MCF 10A (cell line): ENCODE measurements around the gene GPNMB. TPM values are rescaled to one million over a fixed set of nuclear protein-coding genes. Genes with fewer than 3 reads are reported as not detected.
A peak's percentile ranks its signal among the peaks of the same experiment; 100 is the strongest.

ENCODE experiments used
- BruUV-seq: library from RNA; stranded (reverse); fragments of 400-500 nt; replicated peaks from 2 replicates; lab custom pipeline; 2021; lab: Mats Ljungman, UMichigan
- CTCF ChIA-PET: fragments of 300-600 bp; sonication (Branson Sonifier 250); formaldehyde crosslinking; extraction: SDS; loops from one replicate; lab custom pipeline; 2021; ENCODE audit warnings: antibody characterized with exemption, inconsistent platforms; lab: Yijun Ruan, JAX
- POLR2A ChIA-PET: fragments of 300-600, 350-650 bp; sonication (Branson Sonifier 250); formaldehyde crosslinking; extraction: SDS; loops from one replicate; lab custom pipeline; 2020; ENCODE audit warnings: antibody characterized with exemption, inconsistent platforms; lab: Yijun Ruan, JAX
- DNase-seq: peaks from one replicate; pipeline ENCODE4 v3.0.0-alpha.2; 2018; ENCODE audit not compliant: unreplicated experiment
- H3K27ac Mint-ChIP-seq: one replicate; pipeline ENCODE4 v1.8.0; 2022; ENCODE audit warnings: mild to moderate bottlenecking, low read depth, mixed read lengths; ENCODE audit not compliant: unreplicated experiment
- H3K27me3 Mint-ChIP-seq: one replicate; pipeline ENCODE4 v1.8.0; 2022; ENCODE audit warnings: mixed read lengths; ENCODE audit not compliant: insufficient read depth, unreplicated experiment
- H3K36me3 Mint-ChIP-seq: one replicate; pipeline ENCODE4 v1.8.0; 2022; ENCODE audit warnings: mild to moderate bottlenecking, moderate library complexity, mixed read lengths; ENCODE audit not compliant: insufficient read depth, unreplicated experiment
- H3K4me1 Mint-ChIP-seq: one replicate; pipeline ENCODE4 v1.8.0; 2022; ENCODE audit warnings: mixed read lengths; ENCODE audit not compliant: insufficient read depth, unreplicated experiment
- H3K4me3 Mint-ChIP-seq: one replicate; pipeline ENCODE4 v1.8.0; 2022; ENCODE audit warnings: mild to moderate bottlenecking, moderate library complexity, mixed read lengths; ENCODE audit not compliant: unreplicated experiment
- H3K9me3 Mint-ChIP-seq: one replicate; pipeline ENCODE4 v1.8.0; 2022; ENCODE audit warnings: mixed read lengths; ENCODE audit not compliant: unreplicated experiment
- intact Hi-C: fragments of 100-400 bp; cut with micrococcal nuclease; formaldehyde crosslinking; loops from 2 replicates; pipeline ENCODE4 v1.14.1; 2022
- total RNA-seq: library from RNA; stranded (reverse); gene quantifications from 2 replicates; pipeline ENCODE4 v1.2.3, GENCODE V29; 2022
- TF ChIP-seq, protein P1 (sequence below): fragments of 200-600 bp; IDR thresholded peaks from one replicate; pipeline ENCODE4 v1.8.0; 2022; ENCODE audit warnings: antibody characterized with exemption, mild to moderate bottlenecking; ENCODE audit not compliant: unreplicated experiment

Gene GPNMB
- total RNA-seq, 1 experiment from 2014 or later = 1.1 TPM

DNA sequence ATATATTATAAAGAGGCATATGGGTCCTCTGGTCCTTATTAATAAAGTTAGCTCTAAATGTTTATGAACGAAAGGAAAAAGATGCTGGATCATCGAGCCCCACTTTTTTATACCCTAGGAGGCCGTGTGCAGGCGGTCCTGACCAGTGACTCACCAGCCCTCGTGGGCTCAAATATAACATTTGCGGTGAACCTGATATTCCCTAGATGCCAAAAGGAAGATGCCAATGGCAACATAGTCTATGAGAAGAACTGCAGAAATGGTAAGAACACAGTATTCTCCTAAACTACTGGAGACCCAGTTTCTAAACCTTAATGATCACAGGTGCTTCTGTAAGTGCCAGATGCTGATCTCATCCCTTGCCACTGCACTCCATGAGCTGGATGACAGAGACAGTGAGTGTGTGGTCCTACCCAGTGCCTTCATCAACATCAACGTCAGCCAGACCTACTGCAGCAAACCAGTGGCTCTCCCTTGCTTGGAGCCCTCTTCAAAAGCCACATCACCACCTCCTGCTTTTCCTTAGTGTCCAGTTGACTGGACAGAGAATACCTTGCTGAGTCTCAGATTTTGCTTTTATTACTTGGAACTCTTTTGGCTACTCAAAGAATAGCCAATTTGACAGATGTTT lies 7.6 kb downstream of the GPNMB start:
- CTCF ChIA-PET = interaction anchor here (0.9 to 1.8 kb wide), 5 partner anchors 9 to 71 kb away, joined by 4 to 10 read pairs (median 6); no protein-coding TSS in a partner anchor
- Mint-ChIP-seq H3K9me3 (peaks cover 10% of the 10 kb centered on the region), H3K27me3 (no peaks in the 10 kb centered on the region), H3K27ac (no peak overlapping the region), H3K4me1 (no peaks in the 10 kb centered on the region), H3K4me3 (no peak overlapping the region), H3K36me3 (no peaks in the 10 kb centered on the region)
- TF ChIP-seq, protein P1, sequence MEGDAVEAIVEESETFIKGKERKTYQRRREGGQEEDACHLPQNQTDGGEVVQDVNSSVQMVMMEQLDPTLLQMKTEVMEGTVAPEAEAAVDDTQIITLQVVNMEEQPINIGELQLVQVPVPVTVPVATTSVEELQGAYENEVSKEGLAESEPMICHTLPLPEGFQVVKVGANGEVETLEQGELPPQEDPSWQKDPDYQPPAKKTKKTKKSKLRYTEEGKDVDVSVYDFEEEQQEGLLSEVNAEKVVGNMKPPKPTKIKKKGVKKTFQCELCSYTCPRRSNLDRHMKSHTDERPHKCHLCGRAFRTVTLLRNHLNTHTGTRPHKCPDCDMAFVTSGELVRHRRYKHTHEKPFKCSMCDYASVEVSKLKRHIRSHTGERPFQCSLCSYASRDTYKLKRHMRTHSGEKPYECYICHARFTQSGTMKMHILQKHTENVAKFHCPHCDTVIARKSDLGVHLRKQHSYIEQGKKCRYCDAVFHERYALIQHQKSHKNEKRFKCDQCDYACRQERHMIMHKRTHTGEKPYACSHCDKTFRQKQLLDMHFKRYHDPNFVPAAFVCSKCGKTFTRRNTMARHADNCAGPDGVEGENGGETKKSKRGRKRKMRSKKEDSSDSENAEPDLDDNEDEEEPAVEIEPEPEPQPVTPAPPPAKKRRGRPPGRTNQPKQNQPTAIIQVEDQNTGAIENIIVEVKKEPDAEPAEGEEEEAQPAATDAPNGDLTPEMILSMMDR = no peak
- BruUV-seq = no TSS peak
- POLR2A ChIA-PET = no interaction called here
- intact Hi-C loops = no loop called here
- no peak for DNase-seq

- no peaks in the 10 kb centered on the region for H3K27me3 Mint-ChIP-seq
These were observed 10.2 kb downstream of the GPNMB start for GRCh38 chr7:23256731-23257130.

GRCh38 chr7:23260371-23260770 lies 13.8 kb downstream of the GPNMB start:
- H3K9me3 Mint-ChIP-seq = no peaks in the 10 kb centered on the region
- no peaks in the 10 kb centered on the region for H3K36me3 Mint-ChIP-seq
- no TSS peak for BruUV-seq
- CTCF ChIA-PET = interaction anchor here (0.7 to 7.6 kb wide), 10 partner anchors 9 to 473 kb away, joined by 3 to 99 read pairs (median 4); no protein-coding TSS in a partner anchor
- H3K27me3 Mint-ChIP-seq = no peaks in the 10 kb centered on the region
- intact Hi-C loops = loop anchor here (5.0 kb wide), 1 partner anchor 173 kb away; no protein-coding TSS in a partner anchor
- H3K4me3 Mint-ChIP-seq = no peak overlapping the region
- POLR2A ChIA-PET = interaction anchor here (1.5 kb wide), 1 partner anchor 76 kb away, joined by 5 read pairs; no protein-coding TSS in a partner anchor
- H3K27ac Mint-ChIP-seq = no peak overlapping the region
- no peaks in the 10 kb centered on the region for H3K4me1 Mint-ChIP-seq
- DNase-seq = no peak
- TF ChIP-seq, protein P1 = no peak

More at GRCh38 chr7:23256731-23257130, 10.2 kb downstream of the GPNMB start:
- TF ChIP-seq, protein P1 = no peak
- ChIA-PET POLR2A (interaction anchor here (0.6 kb wide), 1 partner anchor 73 kb away, joined by 3 read pairs; no protein-coding TSS in a partner anchor), CTCF (interaction anchor here (0.7 to 1.6 kb wide), 4 partner anchors 16 to 226 kb away, joined by 3 to 4 read pairs (median 4); no protein-coding TSS in a partner anchor)
- intact Hi-C loops = no loop called here
- no peak overlapping the region for H3K27ac Mint-ChIP-seq
- DNase-seq = no peak
- no peaks in the 10 kb centered on the region for H3K4me1 Mint-ChIP-seq
- no TSS peak for BruUV-seq
- no peaks in the 10 kb centered on the region for H3K36me3 Mint-ChIP-seq
- H3K4me3 Mint-ChIP-seq = no peak overlapping the region
- peaks cover 6% of the 10 kb centered on the region for H3K9me3 Mint-ChIP-seq

DNA sequence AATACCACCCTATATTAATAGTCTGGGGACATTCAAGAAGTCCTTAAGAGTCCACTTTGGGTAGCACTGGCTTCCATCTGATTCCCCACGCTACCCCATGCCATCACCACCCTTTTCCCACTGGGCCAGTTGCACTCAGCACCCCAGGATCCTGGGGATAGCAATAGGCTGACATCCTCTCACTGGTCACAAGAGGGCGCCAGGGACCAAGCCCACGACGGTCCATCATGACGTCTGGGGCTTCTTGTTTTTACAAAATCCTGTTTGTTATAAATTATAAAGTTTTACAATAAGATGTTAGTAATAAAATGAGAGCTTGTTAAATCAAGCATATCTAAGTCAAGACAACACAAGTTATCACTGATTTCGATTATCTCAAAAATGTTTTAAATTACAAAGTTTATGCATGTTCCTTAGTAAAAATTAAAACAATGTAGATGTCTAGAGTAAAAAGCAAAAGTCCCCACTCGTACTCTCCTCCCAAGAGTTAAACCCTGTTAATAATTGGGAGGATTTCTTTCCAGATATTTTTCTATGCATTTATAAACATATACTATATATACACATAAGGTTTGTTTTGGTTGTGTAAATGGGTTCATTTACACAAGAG lies 15.4 kb downstream of the GPNMB start:
- intact Hi-C loops = loop anchor here (1.0 to 5.0 kb wide), 2 partner anchors 77 to 175 kb away; no protein-coding TSS in a partner anchor
- H3K36me3 Mint-ChIP-seq = no peaks in the 10 kb centered on the region
- no TSS peak for BruUV-seq
- peak; percentile 75 for DNase-seq
- CTCF ChIA-PET = interaction anchor here (0.6 to 7.6 kb wide), 19 partner anchors 8 to 408 kb away, joined by 3 to 99 read pairs (median 4); partner anchors contain the start of gene GPNMB
- no peak overlapping the region for H3K4me3 Mint-ChIP-seq
- TF ChIP-seq, protein P1 = peak; percentile 83
- no peaks in the 10 kb centered on the region for H3K9me3 Mint-ChIP-seq
- no peaks in the 10 kb centered on the region for H3K4me1 Mint-ChIP-seq
- POLR2A ChIA-PET = interaction anchor here (0.9 kb wide), 1 partner anchor 80 kb away, joined by 4 read pairs; no protein-coding TSS in a partner anchor
- H3K27ac Mint-ChIP-seq = no peak overlapping the region
- H3K27me3 Mint-ChIP-seq = no peaks in the 10 kb centered on the region
